Measurements from ENCODE around the gene SUV39H2. TPM values are rescaled to one million over a fixed set of nuclear protein-coding genes. Genes with fewer than 3 reads are reported as not detected.

SUV39H2 gene
- total and polyA plus RNA-seq, 2 experiments from 2014 or later, result 8.0 to 15.5 TPM

GRCh38 chr10:14884082-14884481, 5.4 kb downstream of the SUV39H2 start:
- Histone ChIP-seq H3K79me2 (peaks cover 95% of the 10 kb centered on the region), H3K4me3 (no peak overlapping the region), H3K4me2 (no peak overlapping the region), H3K9me2 (replicated peaks; ENCODE audit: insufficient read depth) (no peaks in the 10 kb centered on the region), H3K27ac (no peak overlapping the region), H2AFZ (no peak overlapping the region), H3K9me3 (ENCODE audit: low read depth) (no peaks in the 10 kb centered on the region), H3K36me3 (replicated peaks; ENCODE audit: insufficient read depth, low read depth) (no peaks in the 10 kb centered on the region), H3K27me3 (no peaks in the 10 kb centered on the region), H3K4me1 (ENCODE audit: insufficient read depth) (no peaks in the 10 kb centered on the region), H4K20me1 (ENCODE audit: insufficient read depth, poor library complexity, severe bottlenecking) (no peaks in the 10 kb centered on the region)
- no peak for DNase-seq (ENCODE audit: low spot score)
- WGBS (ENCODE audit: low lambda C conversion rate, missing lambda C conversion rate), result 98% methylated on average over 3 of the region's 3 CpGs
- TF ChIP-seq EZH2 (IDR thresholded peaks at IDR 0.05; ENCODE audit: borderline replicate concordance) (no peak), CTCF (IDR thresholded peaks at IDR 0.05; ENCODE audit: poor library complexity) (no peak), EZH2phosphoT487 (IDR thresholded peaks at IDR 0.05; ENCODE audit: low read depth, severe bottlenecking, unreplicated experiment) (no peak)

GRCh38 chr10:14889318-14889717, 10.7 kb downstream of the SUV39H2 start:
- no peak overlapping the region for H3K27ac ChIP-seq
- DNase-seq (ENCODE audit: low spot score), result no peak

GRCh38 chr10:14891151-14891550, 12.5 kb downstream of the SUV39H2 start:
- no peaks in the 10 kb centered on the region for H4K20me1 ChIP-seq (ENCODE audit: insufficient read depth, poor library complexity, severe bottlenecking)
- no peak overlapping the region for H2AFZ ChIP-seq
- TF ChIP-seq EZH2phosphoT487 (IDR thresholded peaks at IDR 0.05; ENCODE audit: low read depth, severe bottlenecking, unreplicated experiment) (no peak), CTCF (IDR thresholded peaks at IDR 0.05; ENCODE audit: poor library complexity) (no peak)
- H3K79me2 ChIP-seq, result peaks cover 85% of the 10 kb centered on the region
- no peak overlapping the region for H3K4me2 ChIP-seq
- WGBS (ENCODE audit: low lambda C conversion rate, missing lambda C conversion rate), result 93% methylated on average over 1 of the region's 1 CpG
- H3K4me3 ChIP-seq, result no peak overlapping the region
- no peak for DNase-seq (ENCODE audit: low spot score)
- H3K9me3 ChIP-seq (ENCODE audit: low read depth), result no peaks in the 10 kb centered on the region
- H3K27ac ChIP-seq, result no peak overlapping the region
- H3K4me1 ChIP-seq (ENCODE audit: insufficient read depth), result no peaks in the 10 kb centered on the region
- no peaks in the 10 kb centered on the region for H3K27me3 ChIP-seq
- no peaks in the 10 kb centered on the region for H3K36me3 ChIP-seq (replicated peaks; ENCODE audit: insufficient read depth, low read depth)
- no peaks in the 10 kb centered on the region for H3K9me2 ChIP-seq (replicated peaks; ENCODE audit: insufficient read depth)

More at GRCh38 chr10:14889318-14889717, 10.7 kb downstream of the SUV39H2 start:
- TF ChIP-seq EZH2 (IDR thresholded peaks at IDR 0.05; ENCODE audit: borderline replicate concordance), result no peak
- peak; percentile 25 for TF ChIP-seq CTCF (IDR thresholded peaks at IDR 0.05; ENCODE audit: poor library complexity)
- TF ChIP-seq EZH2phosphoT487 (IDR thresholded peaks at IDR 0.05; ENCODE audit: low read depth, severe bottlenecking, unreplicated experiment), result no peak
- no peak overlapping the region for H3K4me3 ChIP-seq
- H3K79me2 ChIP-seq, result peaks cover 87% of the 10 kb centered on the region
- H4K20me1 ChIP-seq (ENCODE audit: insufficient read depth, poor library complexity, severe bottlenecking), result no peaks in the 10 kb centered on the region
- no peaks in the 10 kb centered on the region for H3K4me1 ChIP-seq (ENCODE audit: insufficient read depth)
- H3K9me3 ChIP-seq (ENCODE audit: low read depth), result no peaks in the 10 kb centered on the region
- no peaks in the 10 kb centered on the region for H3K27me3 ChIP-seq
- H3K4me2 ChIP-seq, result no peak overlapping the region
- no peak overlapping the region for H2AFZ ChIP-seq
- no peaks in the 10 kb centered on the region for H3K36me3 ChIP-seq (replicated peaks; ENCODE audit: insufficient read depth, low read depth)
- WGBS (ENCODE audit: low lambda C conversion rate, missing lambda C conversion rate), result 85% methylated on average over 2 of the region's 2 CpGs
- H3K9me2 ChIP-seq (replicated peaks; ENCODE audit: insufficient read depth), result no peaks in the 10 kb centered on the region

GRCh38 chr10:14904316-14904732, 25.7 kb downstream of the SUV39H2 start:
- H3K79me2 ChIP-seq, result no peaks in the 10 kb centered on the region
- H3K36me3 ChIP-seq (replicated peaks; ENCODE audit: insufficient read depth, low read depth), result no peaks in the 10 kb centered on the region
- no peak overlapping the region for H3K27ac ChIP-seq
- H3K4me3 ChIP-seq, result no peak overlapping the region
- no peak overlapping the region for H2AFZ ChIP-seq
- peak; percentile 41 for DNase-seq (ENCODE audit: low spot score)
- 53% methylated on average over 1 of the region's 1 CpG for WGBS (ENCODE audit: low lambda C conversion rate, missing lambda C conversion rate)
- TF ChIP-seq EZH2 (IDR thresholded peaks at IDR 0.05; ENCODE audit: borderline replicate concordance), result no peak
- peak; percentile 43 for TF ChIP-seq CTCF (IDR thresholded peaks at IDR 0.05; ENCODE audit: poor library complexity)
- no peaks in the 10 kb centered on the region for H3K9me3 ChIP-seq (ENCODE audit: low read depth)
- H3K4me1 ChIP-seq (ENCODE audit: insufficient read depth), result no peaks in the 10 kb centered on the region
- H3K27me3 ChIP-seq, result no peaks in the 10 kb centered on the region
- no peaks in the 10 kb centered on the region for H3K9me2 ChIP-seq (replicated peaks; ENCODE audit: insufficient read depth)
- no peaks in the 10 kb centered on the region for H4K20me1 ChIP-seq (ENCODE audit: insufficient read depth, poor library complexity, severe bottlenecking)
- H3K4me2 ChIP-seq, result no peak overlapping the region

Data from hepatocyte (in vitro differentiated cells).